SH-SY5Y (cell line): ENCODE data around the gene SORD.

Experiments used
- GATA2 ChIP-seq: IDR thresholded peaks from 2 replicates; pipeline ENCODE4 v1.6.1; 2011; ENCODE audit warnings: mild to moderate bottlenecking, low read depth, low read length
- GATA3 ChIP-seq: IDR thresholded peaks from 2 replicates; pipeline ENCODE4 v1.6.1; 2011; ENCODE audit warnings: low read depth, mild to moderate bottlenecking, low read length, moderate library complexity

The SORD gene

DNA sequence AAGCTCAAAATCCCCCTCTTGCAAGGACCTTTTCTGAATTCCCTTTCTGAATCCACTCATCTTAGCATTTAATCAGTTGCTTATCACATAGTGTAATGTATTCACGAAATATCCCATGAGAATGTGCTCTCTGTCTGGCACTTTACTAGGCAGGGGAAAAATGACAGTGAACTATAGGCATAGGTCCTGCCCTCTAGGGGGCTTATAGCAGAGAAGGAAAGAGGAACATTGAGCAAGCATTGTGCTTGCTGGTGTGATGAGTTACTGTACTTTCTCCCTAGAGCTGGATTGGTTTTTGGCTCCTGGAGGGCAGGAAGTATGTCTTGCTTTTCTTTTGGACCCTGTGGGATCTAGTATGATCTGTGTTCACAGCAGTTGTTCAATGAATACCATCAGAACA lies 64.5 kb downstream of the SORD start:
- no peak for TF ChIP-seq GATA2
- no peak for TF ChIP-seq GATA3

DNA sequence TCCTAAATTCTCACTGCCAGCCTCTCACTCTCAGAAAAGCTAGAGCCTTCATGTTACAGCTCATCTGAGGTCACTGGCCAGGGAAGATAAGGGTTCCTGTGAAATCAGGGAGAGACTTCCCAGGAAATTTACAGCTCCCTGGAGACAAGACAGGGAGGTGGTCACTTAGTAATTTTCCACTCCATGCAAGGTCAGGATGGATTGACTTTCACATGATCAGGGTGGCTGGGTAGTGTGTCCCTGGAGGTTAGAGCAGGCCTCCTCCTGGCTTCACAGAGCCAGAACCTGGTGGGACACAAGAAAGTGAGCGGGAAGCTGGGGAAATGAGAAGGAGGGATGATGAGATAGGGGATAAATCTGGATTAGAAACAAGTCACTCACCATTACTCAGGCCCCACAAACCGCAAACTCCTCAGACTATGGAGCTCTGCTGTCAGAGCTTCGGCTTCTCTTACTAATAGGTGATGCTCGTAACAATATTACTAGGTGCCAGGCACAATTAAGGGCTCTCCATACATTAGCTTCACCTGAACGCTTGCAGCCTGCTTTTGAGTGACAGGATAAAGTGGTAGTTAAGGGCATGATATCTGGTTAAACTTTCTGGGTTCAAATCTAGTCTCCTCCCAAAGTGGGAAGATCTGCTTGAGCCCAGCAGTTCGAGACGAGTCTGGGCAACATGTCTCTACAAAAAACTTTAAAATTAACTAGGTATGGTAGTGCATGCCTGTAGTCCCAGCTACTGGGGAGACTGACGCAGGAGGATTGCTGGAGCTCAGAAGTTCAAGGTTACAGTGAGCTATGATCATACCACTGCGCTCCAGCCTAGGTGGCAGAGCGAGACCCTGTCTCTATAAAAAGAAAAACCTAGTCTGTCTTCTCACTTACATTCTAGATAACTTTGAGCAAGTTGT lies 66.1 kb downstream of the SORD start:
- no peak for TF ChIP-seq GATA2
- TF ChIP-seq GATA3, result no peak

DNA sequence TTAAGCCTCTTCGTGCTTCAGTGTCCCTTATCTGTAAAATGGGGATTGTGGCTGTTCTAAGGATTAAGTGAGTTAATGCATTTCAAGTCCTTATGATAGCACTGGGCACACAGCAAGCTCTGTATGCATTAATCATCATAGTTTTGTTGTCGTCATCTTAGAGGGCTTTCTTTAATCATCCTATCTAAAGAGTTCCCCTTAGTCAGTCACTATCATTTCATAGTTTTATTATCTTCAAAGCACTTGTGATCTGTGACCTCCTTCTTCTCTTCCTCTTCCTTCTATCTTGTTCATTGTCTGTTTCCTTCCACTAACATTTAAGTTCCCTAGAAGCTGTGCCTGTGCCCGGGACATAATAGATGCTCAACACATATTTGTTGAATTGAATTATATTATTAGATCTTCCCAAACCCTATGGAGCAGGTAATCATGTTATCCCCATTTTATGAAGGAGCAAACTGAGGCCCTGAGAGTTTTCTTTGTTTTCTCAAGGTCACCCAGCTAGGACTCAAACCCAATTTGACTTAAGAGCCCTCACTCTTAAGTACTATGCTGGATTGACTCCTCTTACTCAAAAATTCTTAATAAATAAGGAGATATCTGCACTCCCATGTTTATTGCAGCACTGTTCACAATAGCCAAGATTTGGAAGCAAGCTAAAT lies 66.8 kb downstream of the SORD start:
- TF ChIP-seq GATA3 (no peak), GATA2 (no peak)

DNA sequence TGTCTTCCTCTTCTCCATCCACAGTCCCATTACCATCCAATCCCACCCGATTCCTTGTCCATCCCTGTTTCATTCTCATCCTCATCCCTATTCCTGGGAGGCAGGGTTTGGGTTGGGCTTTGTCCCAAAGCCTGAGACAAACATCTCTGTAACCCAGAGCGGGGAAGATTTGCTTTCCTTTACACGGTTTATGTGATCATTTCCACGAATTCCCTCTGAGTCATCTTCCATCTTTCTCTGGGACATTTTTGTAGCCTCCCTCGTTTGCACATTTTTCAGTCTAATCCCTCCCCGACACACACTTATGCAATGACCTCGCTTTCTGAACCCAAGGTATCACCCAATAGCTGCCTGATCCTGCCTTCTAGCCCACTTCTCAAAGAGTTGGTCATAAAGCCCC lies 68.2 kb downstream of the SORD start:
- TF ChIP-seq GATA2 (no peak), GATA3 (no peak)

DNA sequence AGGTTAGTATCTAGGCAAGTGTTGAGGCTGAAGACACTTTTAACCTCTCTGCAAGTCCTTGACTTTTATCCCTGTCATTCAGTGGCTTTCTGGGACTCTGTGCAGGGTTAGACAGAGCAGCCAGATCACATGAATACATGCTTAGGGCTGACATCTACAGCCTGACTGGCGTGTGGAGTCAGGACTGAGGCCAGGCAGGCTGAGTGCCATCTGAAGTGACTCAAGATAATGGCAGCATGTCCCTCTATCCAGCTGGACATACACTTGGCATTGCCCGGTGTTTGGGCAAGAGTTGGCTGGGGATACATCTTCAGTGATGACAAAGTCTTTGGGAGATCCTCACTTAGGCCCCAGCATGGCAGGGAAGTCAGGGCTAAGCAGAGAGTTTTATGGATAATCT lies 68.6 kb downstream of the SORD start:
- TF ChIP-seq GATA3, result no peak
- no peak for TF ChIP-seq GATA2

DNA sequence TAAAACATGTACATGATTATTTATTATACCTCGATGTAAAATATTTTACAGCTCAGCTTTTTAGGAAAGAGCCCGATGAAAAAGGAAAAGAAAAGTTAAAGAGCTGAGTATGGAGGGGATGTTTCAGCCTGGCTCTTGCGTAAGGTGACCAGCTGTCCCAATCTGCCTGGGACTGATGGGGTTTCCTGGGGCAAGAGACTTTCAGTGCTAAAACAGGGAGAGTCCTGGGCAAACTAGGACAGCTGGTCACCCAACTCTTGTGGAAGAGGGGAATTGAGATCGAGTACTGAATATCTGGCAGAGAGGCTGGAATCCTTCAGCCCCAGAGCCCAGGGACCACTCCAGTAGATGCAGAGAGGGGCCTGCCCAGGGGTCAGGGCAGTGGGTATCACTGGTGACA lies 70.0 kb downstream of the SORD start:
- TF ChIP-seq GATA3 (no peak), GATA2 (no peak)

DNA sequence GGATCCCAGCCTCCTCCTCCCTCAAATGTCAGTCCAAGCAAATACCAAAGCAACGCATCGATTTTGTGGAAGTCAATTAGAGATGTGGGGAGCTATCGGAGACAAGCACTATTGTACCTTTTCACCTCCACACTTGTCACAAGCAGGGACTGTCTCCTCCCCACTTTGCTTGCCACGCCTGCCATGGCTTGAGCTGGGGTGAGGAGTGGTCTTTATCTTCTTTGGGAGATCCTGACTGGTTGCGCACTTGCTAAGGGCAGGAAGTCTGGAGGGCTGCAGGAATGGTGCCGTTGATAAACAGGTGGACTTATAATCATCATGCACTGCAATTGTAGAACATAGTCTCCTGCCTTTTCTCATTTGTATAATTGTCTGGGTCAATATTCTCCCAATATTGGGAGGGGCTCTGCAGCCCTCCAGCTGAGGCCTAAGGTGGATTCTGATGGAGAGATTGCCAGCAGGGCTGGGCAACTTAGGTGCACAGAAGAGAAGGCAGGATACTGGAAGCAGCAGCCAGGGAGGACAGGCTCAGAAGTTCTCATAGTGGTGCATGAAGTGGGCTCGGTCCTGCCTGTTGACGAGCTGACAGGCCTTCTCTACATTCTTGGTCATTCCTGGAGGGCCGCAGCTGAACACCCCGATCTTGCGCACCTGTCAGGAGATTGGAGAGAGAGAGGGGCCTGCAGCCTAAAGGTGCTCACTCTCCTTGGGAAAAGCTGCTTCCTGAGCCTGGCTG lies 70.8 kb downstream of the SORD start:
- TF ChIP-seq GATA2 (no peak), GATA3 (no peak)

DNA sequence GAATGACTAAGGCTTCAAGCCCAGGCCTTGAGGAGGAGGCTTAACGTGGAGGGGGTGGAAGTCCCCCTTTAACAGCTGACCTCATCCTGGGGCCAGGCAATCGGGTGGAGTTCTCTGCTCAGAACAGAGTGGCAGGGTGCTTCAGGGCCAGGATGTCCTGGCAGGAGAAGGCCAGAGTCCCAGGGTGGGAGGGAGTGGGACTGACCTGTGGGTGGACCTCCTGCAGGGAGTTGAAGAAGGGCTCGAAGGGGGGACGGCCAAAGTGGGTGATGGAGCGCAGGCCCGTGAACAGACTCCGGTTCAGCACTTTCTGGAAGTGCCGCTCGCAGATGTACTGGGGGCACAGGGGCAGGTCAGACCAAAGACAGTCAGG lies 71.3 kb downstream of the SORD start:
- TF ChIP-seq GATA3 (no peak), GATA2 (no peak)

DNA sequence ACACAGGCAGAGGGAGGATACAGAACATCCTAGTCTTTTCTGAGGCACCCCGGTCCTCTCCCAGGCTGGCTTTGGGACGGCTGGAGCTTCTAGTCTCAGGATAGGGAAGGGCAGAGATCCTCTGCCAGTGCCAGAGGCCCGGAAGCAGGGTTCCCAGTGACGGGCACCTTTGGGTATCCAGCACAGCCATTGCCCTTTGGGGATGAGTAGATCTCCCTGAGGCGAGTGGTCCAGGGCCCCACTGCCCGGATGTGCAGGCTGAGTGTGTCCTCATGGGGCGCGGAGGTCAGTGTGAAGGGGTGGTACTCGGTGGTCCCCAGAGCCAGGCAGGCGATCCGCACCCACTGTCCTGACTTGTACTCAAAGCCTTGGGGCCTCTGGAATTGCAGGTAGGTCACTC lies 72.7 kb downstream of the SORD start:
- TF ChIP-seq GATA2 (no peak), GATA3 (no peak)

DNA sequence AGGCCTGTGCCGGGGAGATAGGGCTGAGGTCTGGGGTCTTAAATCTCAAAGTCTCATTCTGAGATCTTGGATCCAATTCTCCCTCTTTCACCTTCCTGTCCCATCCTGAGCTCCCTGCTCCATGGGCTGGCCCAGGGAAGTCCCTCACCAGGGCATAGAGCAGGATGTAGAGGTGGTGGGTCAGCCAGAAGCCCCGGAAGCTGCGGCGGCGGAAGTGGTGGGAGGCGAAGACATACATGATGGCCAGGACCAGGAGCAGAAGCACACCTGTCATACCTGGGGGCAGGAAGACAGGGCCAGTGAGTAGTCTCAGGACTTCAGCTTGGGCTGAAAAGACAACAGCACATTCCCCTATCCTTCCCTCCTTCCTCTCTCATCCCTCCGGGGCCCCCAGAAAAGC lies 74.5 kb downstream of the SORD start:
- TF ChIP-seq GATA3, result no peak

DNA sequence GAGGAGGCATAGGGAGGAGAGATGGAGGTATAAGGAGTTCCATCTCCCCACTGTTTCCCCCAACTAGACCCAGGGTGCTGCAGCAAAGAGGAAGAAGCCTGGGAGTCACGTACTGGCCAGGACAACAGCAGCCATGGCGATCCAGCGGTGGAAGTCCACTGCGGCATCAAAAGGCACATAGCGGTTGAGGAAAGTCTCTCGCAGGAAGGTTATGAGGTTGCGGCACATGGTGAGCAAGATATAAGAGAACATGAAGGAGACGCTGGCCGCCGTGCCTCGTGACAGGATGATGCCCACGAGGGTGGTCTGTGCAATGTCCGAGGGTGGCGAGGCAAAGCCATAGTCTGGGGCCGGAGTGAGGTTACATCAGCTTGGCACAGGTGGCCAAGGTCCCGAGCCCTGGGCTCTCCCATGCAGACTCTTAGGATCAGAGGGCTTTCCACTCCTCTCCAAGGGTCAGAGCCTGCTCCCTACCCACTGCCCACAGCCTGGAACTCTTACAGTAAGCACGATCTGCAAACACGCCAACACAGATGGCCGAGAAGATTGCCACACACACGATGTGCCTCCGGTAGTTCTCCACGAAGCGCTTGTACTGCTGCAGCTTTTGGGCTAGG lies 76.7 kb downstream of the SORD start:
- TF ChIP-seq GATA2, result no peak
- TF ChIP-seq GATA3, result no peak

DNA sequence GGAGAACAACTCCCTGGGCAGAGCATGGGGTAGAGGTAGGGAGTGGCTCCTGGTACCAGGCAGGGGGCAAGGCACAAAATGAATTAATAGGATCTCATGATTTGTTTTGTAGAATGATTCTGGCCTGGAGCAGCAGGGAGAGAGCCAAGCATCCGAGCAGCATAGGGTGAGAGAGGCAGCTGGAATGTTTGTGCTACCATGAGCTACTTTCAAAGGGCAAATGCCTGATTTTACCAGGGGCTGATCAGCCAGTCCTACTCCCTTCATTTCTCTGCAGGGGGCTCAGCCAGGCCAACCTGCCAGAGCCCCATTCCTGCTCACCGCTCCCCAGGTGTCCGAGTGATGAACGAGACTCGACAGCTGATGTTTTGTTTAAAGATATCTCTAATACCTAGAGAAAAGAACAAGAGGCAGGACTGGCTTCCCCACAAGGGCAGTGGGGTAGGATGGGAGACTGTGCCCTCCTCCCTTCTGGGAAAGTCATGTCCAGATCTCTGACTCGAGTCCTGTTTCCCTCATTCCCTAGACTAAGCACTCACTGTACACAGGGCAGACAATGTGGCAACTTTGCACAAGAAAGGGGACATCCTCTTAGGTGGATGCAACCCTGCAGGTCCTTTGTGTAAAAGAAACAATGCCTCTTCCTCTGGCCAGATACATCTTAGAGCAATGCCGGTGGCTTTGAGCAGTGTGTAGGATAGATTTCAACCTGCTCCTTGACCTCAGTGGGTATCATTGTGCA lies 78.1 kb downstream of the SORD start:
- no peak for TF ChIP-seq GATA2
- TF ChIP-seq GATA3, result no peak

DNA sequence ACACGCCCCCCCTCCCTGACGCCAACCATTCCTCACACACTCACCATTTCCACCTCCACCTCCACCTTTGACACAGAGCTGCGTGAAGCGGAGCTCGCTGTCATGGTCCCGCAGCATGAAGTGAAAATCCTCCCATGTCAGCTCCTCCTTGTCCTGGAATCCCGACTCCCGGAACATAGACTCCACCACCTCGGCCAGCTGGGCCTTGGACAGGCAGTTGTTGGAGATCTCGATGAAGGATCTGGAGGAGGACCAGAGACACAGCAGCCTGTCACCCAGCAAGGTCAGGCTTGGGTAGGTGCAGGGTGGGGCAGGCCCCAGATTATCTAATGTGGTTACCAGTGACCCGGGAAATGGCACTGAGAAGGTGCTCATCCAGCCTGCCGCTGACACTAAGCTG lies 78.8 kb downstream of the SORD start:
- no peak for TF ChIP-seq GATA3
- no peak for TF ChIP-seq GATA2

DNA sequence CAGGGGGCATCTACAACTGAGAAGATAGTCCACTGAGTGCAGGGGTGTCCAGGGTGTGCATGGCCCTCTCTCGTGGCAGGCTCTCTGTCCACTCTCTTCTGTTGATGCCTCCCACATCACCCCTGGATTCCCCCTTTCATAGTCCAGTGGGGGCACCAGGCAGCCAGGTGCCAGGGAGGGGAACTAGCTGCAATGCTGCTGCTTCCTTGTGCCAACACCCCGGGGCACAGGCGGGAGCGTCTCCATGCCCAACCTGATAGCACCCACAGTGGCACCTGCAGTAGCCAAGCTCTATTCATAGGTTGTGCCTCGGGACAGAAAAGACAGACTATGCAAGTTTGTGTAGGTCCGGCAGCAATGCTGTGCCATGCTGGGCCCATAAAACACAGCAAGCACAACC lies 79.2 kb downstream of the SORD start:
- TF ChIP-seq GATA2, result no peak
- TF ChIP-seq GATA3, result no peak

DNA sequence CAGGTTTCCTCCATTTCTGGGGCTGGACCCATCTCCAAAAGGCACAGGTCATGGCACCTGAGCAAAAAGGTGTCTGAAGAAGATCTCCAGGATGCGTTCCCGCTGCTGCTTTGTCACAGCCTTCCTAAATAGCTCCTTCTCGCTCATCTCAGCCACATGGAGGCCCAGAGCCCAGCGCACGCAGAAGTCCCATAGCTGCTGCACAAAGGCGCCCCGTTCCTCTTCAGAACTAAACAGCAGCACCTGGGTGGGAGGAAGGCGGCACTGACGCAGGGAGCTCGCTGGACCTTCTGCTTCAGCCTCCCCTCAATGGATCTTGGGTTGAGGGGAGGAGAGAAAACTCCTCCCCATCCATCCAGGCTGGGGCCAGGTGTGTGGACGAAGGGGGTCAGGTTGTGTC lies 82.6 kb downstream of the SORD start:
- TF ChIP-seq GATA2 (no peak), GATA3 (no peak)
